ENCODE results near the gene KDM1A. TPM values are rescaled to one million over a fixed set of nuclear protein-coding genes. Genes with fewer than 3 reads are reported as not detected.

The KDM1A gene
- total and polyA plus RNA-seq, 4 donors, result 7.4 to 46.7 (median 21.5) TPM

- no peak overlapping the region for H3K4me3 ChIP-seq (ENCODE audit: low read depth in 1 of 3, low read length in 3 of 3)
- TF ChIP-seq RXRA (IDR thresholded peaks at IDR 0.05) (peak in 1 of 2 donors; percentile 10), RAD21 (IDR thresholded peaks at IDR 0.05) (peak; percentile 99 to 100), TAF1 (conservative IDR thresholded peaks at IDR 0.05) (no peak), CTCF (IDR thresholded peaks at IDR 0.05; ENCODE audit: low read depth, low read length, missing input control) (peak; percentile 97), GABPA (IDR thresholded peaks at IDR 0.05 in 1 of 2, conservative IDR thresholded peaks at IDR 0.05 in 1 of 2) (no peak), YY1 (IDR thresholded peaks at IDR 0.05) (no peak), HNF4A (conservative IDR thresholded peaks at IDR 0.05) (no peak), ZBTB33 (IDR thresholded peaks at IDR 0.05) (no peak), REST (IDR thresholded peaks at IDR 0.05) (no peak), NR2F2 (IDR thresholded peaks at IDR 0.05) (no peak), ATF3 (IDR thresholded peaks at IDR 0.05) (no peak), SP1 (IDR thresholded peaks at IDR 0.05) (no peak), JUND (IDR thresholded peaks at IDR 0.05) (no peak), HNF4G (IDR thresholded peaks at IDR 0.05) (no peak), MAX (IDR thresholded peaks at IDR 0.05) (no peak), FOXA1 (IDR thresholded peaks at IDR 0.05) (no peak), EGR1 (IDR thresholded peaks at IDR 0.05; ENCODE audit: low read depth in 2 of 2) (no peak), FOXA2 (IDR thresholded peaks at IDR 0.05) (no peak)
- DNase-seq (ENCODE audit: low spot score), result peak; percentile 55
- peaks cover 0 to 5% (median under 1%) of the 10 kb centered on the region in 4 donors for H3K36me3 ChIP-seq (ENCODE audit: control insufficient read depth in 4 of 4, insufficient read depth in 3 of 4, low read depth in 1 of 4, low read length in 3 of 4)
- no peak overlapping the region for H3K27ac ChIP-seq (ENCODE audit: low read depth in 1 of 2, low read length in 2 of 2)
- WGBS, result 51% methylated on average over 12 of the region's 12 CpGs
- H3K4me1 ChIP-seq (ENCODE audit: control insufficient read depth in 4 of 4, insufficient read depth in 4 of 4, low read length in 3 of 4), result peaks cover 0 to 9% (median 5%) of the 10 kb centered on the region in 4 donors
- H3K9ac ChIP-seq (ENCODE audit: low read depth in 1 of 2, low read length in 2 of 2), result no peak overlapping the region
- no peaks in the 10 kb centered on the region for H3K27me3 ChIP-seq (ENCODE audit: control insufficient read depth in 4 of 4, insufficient read depth in 4 of 4, low read length in 3 of 4)
- H3K9me3 ChIP-seq (ENCODE audit: control insufficient read depth in 4 of 4, low read length in 3 of 4), result no peaks in the 10 kb centered on the region
These were observed 79.3 kb downstream of the KDM1A start for GRCh38 chr1:23098463-23099170.
